Pulmonary artery endothelial cell (primary cell): ENCODE results near the gene GLUL. TPM values are rescaled to one million over a fixed set of nuclear protein-coding genes. Genes with fewer than 3 reads are reported as not detected.
"Not testable (repeated sequence)": the region's sequence is repeated elsewhere in the genome, so short reads cannot be mapped to it uniquely, and the experiment has no call there.

Experiments
- DNase-seq: peaks from one replicate; pipeline ENCODE4 v3.0.0-alpha.2; 2011; ENCODE audit warnings: low read depth, low spot score
- total RNA-seq: library from RNA; depleted of rRNA; stranded (reverse); fragments of >200 nt; gene quantifications from 2 replicates; pipeline ENCODE4 v1.2.3, GENCODE V29; 2014

The GLUL gene
- total RNA-seq, 1 donor from 2014 or later, result 303 TPM

- DNase-seq, result no peak
Observed at GRCh38 chr1:182368358-182368757, 23.2 kb downstream of the GLUL start.

DNA sequence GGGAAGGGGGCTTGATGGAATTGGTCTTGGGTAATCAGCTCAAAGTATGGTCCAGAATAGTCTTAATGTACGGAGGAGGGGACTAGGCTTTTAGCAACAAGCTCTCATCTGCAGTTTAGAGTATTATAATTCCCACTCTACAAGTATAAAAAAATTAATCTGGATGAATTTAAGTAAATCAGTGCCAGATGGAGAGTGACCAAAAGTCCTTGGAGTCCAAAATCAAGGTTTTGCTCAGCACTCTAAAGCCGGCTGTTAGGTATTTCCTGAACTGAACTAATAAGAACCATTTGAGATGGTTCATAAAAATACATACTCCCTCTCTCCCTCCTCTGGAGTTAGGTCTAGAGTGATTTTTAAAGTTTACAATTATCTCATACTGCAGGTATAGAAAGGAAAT, 23.7 kb downstream of the GLUL start:
- DNase-seq, result no peak

DNA sequence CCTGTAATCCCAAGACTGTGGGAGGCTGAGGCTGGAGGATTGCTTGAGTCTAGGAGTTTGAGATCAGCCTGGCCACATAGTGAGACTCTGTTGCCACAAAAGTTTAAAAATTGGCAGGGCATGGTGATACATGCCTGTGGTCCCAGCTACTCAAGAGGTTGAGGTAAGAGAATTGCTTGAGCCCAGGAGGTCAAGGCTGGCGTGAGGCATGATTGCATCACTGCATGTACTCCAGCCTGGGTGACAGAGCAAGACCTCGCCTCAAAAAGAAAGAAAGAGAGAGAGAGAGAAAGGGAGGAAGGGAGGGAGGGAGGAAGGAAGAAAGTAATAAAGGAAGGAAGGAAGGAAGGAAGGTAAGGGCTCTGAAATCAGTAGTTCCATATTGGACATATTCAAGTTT, 25.0 kb downstream of the GLUL start:
- DNase-seq, result no peak

DNA sequence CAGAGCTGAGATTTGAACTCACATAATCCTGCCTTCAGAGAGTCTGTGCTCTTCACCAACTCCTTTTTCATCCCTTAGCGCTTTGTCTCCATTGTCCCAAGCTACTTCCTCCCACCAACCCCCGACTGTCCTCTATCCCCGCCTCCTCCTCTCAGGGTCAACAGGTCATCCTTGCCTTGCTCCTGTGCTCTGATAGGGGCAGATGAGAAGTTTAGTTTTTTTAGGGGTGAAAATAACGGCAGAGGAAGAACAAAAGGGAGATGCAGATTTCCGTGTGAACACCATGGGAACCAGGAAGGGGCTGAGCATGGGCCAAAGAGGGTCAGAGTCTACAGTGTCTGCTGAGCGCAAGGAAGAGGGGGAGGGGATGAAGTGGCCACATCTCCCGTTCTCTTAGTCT, 31.9 kb downstream of the GLUL start:
- no peak for DNase-seq

DNA sequence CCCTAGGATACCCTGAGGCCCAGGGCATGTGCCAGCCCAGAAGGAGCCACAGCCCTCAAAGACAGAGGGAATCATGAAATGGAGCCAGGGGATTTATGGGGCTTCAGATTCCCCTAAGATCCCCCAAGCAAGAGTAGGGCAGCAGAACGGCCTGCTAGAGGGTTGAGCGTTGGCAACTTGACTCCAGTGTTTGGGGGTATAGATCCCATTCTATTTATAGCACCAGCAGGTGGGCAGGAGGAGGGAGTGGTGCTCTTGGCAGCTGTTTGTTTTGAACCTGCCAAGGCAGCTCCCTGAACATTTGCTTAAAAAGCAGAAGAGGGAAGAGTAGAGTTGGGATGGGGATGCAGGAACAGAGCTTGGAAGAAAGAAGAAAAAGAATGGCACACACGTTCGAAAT, 33.7 kb downstream of the GLUL start:
- DNase-seq, result no peak

- no peak for DNase-seq
Observed at GRCh38 chr1:182357171-182357570, 34.4 kb downstream of the GLUL start.

DNA sequence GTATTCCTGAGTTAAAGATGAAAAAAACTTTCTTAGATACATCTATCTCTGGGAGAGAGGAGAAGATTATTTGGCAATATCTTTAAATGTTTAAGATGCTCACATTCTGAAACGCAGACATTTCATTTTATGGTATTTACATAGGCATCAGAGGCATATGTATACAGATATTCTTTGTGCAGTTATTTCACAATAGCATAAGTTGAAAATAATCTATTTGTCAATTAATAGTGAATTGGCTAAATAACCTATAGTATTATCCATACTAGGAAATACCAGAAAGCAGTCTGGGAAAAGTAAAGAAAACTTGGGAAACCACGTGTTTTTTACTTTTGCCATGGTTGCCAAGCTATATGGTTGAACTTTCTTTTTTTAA, 35.9 kb downstream of the GLUL start:
- DNase-seq, result no peak

GRCh38 chr1:182351790-182352364, 39.7 kb downstream of the GLUL start:
- no peak for DNase-seq

GRCh38 chr1:182350839-182351238, 40.8 kb downstream of the GLUL start:
- DNase-seq, result no peak

DNA sequence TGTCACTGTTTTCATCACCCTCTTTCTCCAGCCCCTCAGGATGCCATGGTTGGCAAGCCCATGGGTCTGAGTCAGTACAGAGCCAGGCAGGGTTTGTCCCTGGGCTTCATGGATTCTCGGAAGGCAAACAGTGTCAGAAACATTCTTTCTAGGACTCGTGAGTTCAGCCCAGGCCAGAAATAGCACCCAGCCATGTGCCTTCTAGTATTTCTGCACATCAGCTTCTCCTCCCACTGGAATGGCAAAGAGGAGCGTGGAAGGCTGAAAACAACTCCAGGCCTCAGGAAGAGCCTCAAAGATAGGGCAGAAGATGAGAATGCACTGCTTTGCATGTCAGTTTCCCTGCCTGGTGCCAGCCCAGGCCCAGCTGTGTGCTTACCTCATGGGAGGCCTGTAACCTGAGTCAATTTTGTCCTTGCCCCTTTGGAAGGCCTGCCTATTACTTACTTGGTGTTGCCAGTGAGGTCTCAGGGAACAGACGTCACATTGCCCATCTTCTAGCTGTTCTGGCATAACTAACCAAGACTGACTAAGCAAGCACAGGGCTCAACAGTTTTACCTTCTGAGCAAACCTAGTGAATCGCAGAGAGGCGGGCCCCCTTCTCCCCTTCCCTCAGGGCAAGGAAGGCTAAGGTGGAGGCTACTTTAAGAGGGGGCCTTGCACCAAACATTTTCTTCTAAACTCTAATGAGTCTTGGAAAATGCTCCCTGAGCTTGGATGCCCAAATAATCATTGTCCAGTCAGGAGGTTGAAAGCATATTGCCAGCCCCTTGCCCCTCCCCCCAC, 42.4 kb downstream of the GLUL start:
- no peak for DNase-seq

DNA sequence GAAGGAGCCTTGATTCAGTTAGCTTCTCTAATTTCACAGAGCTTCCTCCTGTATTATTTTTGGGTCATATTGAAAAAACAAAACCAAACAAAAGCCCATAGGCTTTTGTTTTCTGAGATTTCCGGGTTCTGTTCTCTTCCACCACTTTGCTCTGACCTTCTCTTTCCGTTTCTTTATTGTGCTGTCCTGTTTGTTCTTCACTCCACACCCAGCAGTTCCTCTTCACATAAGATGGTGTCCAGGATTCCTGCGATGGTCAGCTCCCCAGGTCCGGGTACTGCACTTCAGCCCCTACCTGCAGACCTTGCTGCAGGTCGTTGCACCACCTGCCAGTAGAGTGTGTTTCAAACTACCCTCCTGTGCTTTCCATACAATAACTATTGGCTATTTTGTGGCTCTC, 44.6 kb downstream of the GLUL start:
- DNase-seq, result no peak

- DNase-seq, result no peak
Observed at GRCh38 chr1:182340233-182341058, 51.1 kb downstream of the GLUL start.

DNA sequence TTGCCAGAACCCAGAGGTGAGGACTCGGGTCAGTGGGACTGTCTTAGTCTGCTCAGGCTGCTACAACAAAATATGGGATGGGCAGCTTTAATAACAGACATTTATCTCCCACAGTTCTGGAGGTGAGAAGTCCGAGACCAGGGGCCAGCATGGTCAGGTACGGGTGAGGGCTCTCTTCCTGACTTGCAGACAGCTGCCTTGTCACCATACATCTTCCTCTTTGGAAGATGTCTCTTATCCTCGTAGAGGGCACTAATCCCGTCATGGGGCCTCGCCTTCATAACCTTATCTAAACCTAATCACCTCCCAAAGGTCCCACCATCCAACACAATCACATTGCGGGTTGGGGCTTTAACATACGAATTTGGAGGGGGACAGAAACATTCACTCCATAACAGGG, 51.9 kb downstream of the GLUL start:
- DNase-seq, result no peak

GRCh38 chr1:182338806-182339370, 52.7 kb downstream of the GLUL start:
- DNase-seq, result no peak

GRCh38 chr1:182337736-182338571, 53.6 kb downstream of the GLUL start:
- DNase-seq, result no peak

DNA sequence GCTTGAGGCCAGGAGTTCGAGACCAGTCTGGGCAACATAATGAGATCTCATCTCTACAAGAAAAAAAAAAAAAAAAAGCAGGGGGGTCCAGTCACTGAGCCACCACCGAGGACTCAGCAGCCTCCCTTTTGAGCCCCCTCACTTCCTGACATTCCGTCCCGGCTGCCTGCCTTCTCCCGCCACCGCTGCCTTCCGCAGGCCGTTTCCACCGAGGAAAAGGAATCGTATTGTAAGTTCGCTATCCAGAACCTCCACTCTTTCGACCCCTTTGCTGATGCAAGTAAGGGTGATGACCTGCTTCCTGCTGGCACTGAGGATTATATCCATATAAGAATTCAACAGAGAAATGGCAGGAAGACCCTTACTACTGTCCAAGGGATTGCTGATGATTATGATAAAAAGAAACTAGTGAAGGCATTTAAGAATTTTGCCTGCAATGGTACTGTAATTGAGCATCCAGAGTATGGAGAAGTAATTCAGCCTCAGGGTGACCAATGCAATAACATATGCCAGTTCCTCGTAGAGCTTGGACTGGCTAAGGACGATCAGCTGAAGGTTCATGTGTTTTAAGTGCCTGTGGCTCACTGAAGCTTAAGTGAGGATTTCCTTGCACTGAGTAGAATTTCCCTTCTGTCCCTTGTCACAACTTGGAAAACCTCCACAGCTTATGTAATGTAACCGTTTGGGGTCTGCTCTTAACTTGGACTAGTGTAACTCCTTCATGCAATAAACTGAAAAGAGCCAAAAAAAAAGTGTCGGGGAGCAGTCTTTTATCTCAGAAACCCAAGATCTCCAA, 55.6 kb downstream of the GLUL start:
- no peak for DNase-seq

- not testable (repeated sequence) for DNase-seq
Observed at GRCh38 chr1:182333071-182333571, 58.5 kb downstream of the GLUL start.

GRCh38 chr1:182332261-182333060, 59.1 kb downstream of the GLUL start:
- no peak for DNase-seq
